ENCODE results near the gene CRISP2. TPM values are rescaled to one million over a fixed set of nuclear protein-coding genes. Genes with fewer than 3 reads are reported as not detected.

Gene CRISP2
- total RNA-seq, 4 donors from 2014 or later, result not detected

GRCh38 chr6:49653438-49653837, 59.9 kb downstream of the CRISP2 start:
- TF ChIP-seq CTCF (IDR thresholded peaks at IDR 0.05) (no peak), POLR2A (IDR thresholded peaks at IDR 0.05; ENCODE audit: low read depth) (no peak), EP300 (IDR thresholded peaks at IDR 0.05) (no peak), POLR2AphosphoS5 (IDR thresholded peaks at IDR 0.05) (no peak)
- Histone ChIP-seq H3K9me3 (no peaks in the 10 kb centered on the region), H3K27ac (replicated peaks in 1 of 4) (no peak overlapping the region), H3K4me1 (no peaks in the 10 kb centered on the region), H3K27me3 (no peaks in the 10 kb centered on the region), H3K4me3 (no peak overlapping the region), H3K36me3 (no peaks in the 10 kb centered on the region)
- WGBS, result 88% methylated on average over 2 of the region's 2 CpGs
- no peak for DNase-seq (ENCODE audit: extremely low spot score)
- intact Hi-C loops (cut with DNase I), result no loop called here

GRCh38 chr6:49651239-49651638, 62.1 kb downstream of the CRISP2 start:
- 67% methylated on average over 2 of the region's 2 CpGs for WGBS
- intact Hi-C loops (cut with DNase I), result no loop called here
- no peak for DNase-seq (ENCODE audit: extremely low spot score)

GRCh38 chr6:49649988-49650387, 63.4 kb downstream of the CRISP2 start:
- Histone ChIP-seq H3K27me3 (no peaks in the 10 kb centered on the region), H3K36me3 (no peaks in the 10 kb centered on the region), H3K27ac (replicated peaks in 1 of 4) (no peak overlapping the region), H3K4me3 (no peak overlapping the region), H3K9me3 (no peaks in the 10 kb centered on the region), H3K4me1 (no peaks in the 10 kb centered on the region)
- 88% methylated on average over 1 of the region's 1 CpG for WGBS
- DNase-seq (ENCODE audit: extremely low spot score), result no peak
- intact Hi-C loops (cut with DNase I), result no loop called here
- TF ChIP-seq POLR2A (IDR thresholded peaks at IDR 0.05; ENCODE audit: low read depth) (no peak), CTCF (IDR thresholded peaks at IDR 0.05) (no peak), EP300 (IDR thresholded peaks at IDR 0.05) (no peak), POLR2AphosphoS5 (IDR thresholded peaks at IDR 0.05) (no peak)

More at GRCh38 chr6:49651239-49651638, 62.1 kb downstream of the CRISP2 start:
- no peak for TF ChIP-seq POLR2A (IDR thresholded peaks at IDR 0.05; ENCODE audit: low read depth)
- TF ChIP-seq POLR2AphosphoS5 (IDR thresholded peaks at IDR 0.05), result no peak
- no peak for TF ChIP-seq CTCF (IDR thresholded peaks at IDR 0.05)
- TF ChIP-seq EP300 (IDR thresholded peaks at IDR 0.05), result no peak
- H3K9me3 ChIP-seq, result no peaks in the 10 kb centered on the region
- H3K36me3 ChIP-seq, result no peaks in the 10 kb centered on the region
- no peak overlapping the region for H3K4me3 ChIP-seq
- no peaks in the 10 kb centered on the region for H3K4me1 ChIP-seq
- no peaks in the 10 kb centered on the region for H3K27me3 ChIP-seq
- no peak overlapping the region for H3K27ac ChIP-seq (replicated peaks in 1 of 4)

GRCh38 chr6:49648036-49648435, 65.3 kb downstream of the CRISP2 start:
- no peaks in the 10 kb centered on the region for H3K9me3 ChIP-seq
- no peaks in the 10 kb centered on the region for H3K4me1 ChIP-seq
- no peaks in the 10 kb centered on the region for H3K36me3 ChIP-seq
- H3K4me3 ChIP-seq, result no peak overlapping the region
- no peak overlapping the region for H3K27ac ChIP-seq (replicated peaks in 1 of 4)
- intact Hi-C loops (cut with DNase I), result no loop called here
- H3K27me3 ChIP-seq, result no peaks in the 10 kb centered on the region
- TF ChIP-seq POLR2AphosphoS5 (IDR thresholded peaks at IDR 0.05) (no peak), CTCF (IDR thresholded peaks at IDR 0.05) (no peak), POLR2A (IDR thresholded peaks at IDR 0.05; ENCODE audit: low read depth) (no peak), EP300 (IDR thresholded peaks at IDR 0.05) (no peak)
- DNase-seq (ENCODE audit: extremely low spot score), result no peak

- Histone ChIP-seq H3K9me3 (no peaks in the 10 kb centered on the region), H3K4me3 (no peak overlapping the region), H3K27ac (replicated peaks in 1 of 4) (no peak overlapping the region), H3K36me3 (no peaks in the 10 kb centered on the region), H3K27me3 (no peaks in the 10 kb centered on the region), H3K4me1 (no peaks in the 10 kb centered on the region)
- no peak for TF ChIP-seq POLR2A (IDR thresholded peaks at IDR 0.05; ENCODE audit: low read depth)
- no peak for TF ChIP-seq EP300 (IDR thresholded peaks at IDR 0.05)
- no peak for TF ChIP-seq POLR2AphosphoS5 (IDR thresholded peaks at IDR 0.05)
- no peak for TF ChIP-seq CTCF (IDR thresholded peaks at IDR 0.05)
- DNase-seq (ENCODE audit: extremely low spot score), result no peak
- 97% methylated on average over 2 of the region's 2 CpGs for WGBS
- intact Hi-C loops (cut with DNase I), result no loop called here
Observed at GRCh38 chr6:49647476-49647875, 65.9 kb downstream of the CRISP2 start.
